ENCODE data around the gene MCF2L.

The MCF2L gene

DNA sequence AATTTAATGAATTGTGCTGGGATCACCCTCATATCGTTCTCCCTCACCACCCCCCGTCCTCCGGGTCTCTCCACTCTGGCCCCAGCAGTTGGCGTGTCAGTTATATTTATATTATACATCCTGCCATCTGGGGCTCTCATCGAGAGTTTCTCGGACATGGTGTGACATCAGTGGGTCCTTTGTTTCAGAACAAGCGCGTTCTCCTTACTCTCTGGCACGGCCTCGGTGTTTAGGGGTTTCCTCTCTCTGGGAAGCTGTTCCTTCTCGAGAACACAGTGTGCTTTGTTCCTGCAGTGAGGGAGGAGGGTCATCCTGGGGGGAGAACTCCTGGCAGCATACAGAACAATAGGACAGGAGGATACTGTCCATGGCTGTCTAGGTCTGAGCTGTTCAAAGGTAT, 9.8 kb upstream of the MCF2L start:
- no peak for DNase-seq (ENCODE audit: low read depth)
- no peak overlapping the region for H3K4me3 ChIP-seq (ENCODE audit: low read depth, low read length)
- TF ChIP-seq, protein P1, sequence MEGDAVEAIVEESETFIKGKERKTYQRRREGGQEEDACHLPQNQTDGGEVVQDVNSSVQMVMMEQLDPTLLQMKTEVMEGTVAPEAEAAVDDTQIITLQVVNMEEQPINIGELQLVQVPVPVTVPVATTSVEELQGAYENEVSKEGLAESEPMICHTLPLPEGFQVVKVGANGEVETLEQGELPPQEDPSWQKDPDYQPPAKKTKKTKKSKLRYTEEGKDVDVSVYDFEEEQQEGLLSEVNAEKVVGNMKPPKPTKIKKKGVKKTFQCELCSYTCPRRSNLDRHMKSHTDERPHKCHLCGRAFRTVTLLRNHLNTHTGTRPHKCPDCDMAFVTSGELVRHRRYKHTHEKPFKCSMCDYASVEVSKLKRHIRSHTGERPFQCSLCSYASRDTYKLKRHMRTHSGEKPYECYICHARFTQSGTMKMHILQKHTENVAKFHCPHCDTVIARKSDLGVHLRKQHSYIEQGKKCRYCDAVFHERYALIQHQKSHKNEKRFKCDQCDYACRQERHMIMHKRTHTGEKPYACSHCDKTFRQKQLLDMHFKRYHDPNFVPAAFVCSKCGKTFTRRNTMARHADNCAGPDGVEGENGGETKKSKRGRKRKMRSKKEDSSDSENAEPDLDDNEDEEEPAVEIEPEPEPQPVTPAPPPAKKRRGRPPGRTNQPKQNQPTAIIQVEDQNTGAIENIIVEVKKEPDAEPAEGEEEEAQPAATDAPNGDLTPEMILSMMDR (IDR thresholded peaks at IDR 0.05; ENCODE audit: low read depth, low read length, missing control alignments): no peak

DNA sequence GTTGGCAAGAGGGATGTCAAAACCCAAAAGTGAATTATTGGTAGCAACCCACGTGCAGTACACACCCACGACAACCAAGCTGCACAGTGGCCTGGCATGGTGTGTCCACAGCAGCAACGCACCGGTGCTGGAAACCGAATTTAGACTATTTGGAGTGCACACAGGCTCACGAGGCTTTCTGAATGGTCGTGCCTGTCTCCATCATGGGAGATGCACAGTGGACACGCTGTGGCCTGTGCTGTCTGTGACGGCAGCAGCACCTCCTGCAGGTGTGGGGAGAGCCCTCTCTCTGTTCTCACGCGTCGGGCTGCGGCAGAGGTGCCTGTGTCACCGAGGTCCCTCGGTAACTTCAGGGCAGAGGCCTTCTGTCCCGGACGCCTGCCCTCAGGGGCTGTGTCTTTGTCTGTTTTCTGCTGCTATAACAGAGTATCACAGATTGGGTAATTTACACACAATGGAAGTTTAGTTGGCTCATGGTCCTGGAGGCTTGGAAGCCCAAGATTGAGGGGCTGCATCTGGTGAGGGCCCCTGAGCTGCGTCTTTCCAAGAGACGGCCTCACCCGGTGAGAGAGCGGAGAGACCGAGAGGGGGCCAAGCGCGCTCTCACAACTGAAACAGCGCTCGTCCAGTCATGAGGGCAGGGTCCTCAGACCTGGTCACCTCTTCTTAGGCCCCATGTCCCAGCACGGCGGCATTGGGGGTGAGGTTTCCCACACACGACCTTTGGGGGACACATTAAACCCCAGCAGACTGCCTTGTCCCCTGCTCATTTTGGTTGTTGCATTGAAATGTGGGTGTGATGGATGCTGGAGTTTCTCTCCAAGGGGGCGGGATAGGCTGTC, 9.1 kb upstream of the MCF2L start:
- no peak for DNase-seq (ENCODE audit: low read depth)
- TF ChIP-seq, protein P1 (IDR thresholded peaks at IDR 0.05; ENCODE audit: low read depth, low read length, missing control alignments): no peak

DNA sequence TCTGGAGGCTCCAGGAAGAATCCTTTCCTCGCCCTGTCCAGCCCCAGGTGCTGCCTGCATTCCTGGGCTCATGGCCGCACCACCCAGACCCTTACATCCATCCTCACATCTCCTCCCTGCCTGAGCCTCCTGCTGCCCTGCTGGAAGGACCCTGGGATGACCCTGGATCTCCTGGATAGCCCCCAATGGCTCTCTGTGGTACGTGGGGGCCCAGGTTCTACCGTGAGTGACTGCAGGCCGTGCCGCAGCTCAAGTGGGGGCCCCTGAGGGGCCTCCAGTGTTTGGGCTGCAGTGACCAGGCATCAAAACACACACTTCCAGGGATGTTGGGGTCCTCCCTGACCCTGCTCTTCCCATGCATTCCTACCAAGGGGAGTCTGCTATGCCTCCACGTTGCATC, 8.3 kb upstream of the MCF2L start:
- TF ChIP-seq, protein P1 (IDR thresholded peaks at IDR 0.05; ENCODE audit: low read depth, low read length, missing control alignments): no peak
- no peak for DNase-seq (ENCODE audit: low read depth)
- no peak overlapping the region for H3K4me3 ChIP-seq (ENCODE audit: low read depth, low read length)

More for the DNA sequence above, 9.1 kb upstream of the MCF2L start:
- H3K4me3 ChIP-seq (ENCODE audit: low read depth, low read length): no peak overlapping the region

DNA sequence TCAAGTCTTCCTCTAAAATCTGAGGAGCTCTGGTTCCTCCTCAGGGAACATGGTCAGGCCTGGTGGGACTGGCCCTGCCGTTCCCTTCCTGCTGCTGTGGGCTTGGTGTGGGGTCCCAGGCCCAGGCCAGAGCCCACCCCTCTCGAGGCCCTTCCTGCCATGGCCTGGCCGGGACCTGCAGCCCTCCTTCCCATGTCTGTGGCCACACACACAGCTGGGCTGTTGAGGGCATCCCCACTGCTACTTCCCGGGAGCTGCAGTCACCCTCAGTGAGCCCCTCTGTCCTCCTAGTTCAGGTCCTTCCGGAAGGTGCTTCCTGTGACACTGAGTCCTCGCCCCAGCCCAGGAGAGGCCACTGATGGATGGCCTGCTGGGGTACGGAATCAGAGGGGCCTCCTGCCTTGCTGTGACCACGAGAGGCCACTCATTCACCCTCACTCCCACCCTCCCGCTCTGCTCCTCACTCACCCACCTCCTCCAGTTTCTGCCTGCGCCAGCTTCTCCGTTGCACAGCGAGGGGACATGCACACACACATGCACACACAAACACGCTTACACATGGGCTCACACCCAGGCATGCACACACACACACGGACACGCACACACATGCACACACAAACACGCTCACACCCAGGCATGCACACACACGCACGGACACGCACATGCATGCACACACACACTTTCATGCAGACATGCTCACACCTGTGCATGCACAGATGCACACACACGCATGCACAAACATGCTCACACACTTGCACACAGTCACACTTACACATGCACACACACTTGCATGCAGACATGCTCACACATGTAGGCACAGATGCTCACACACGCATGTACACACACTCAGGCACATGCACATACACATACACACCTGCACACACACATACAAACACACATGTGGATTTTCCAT, 7.3 kb upstream of the MCF2L start:
- H3K4me3 ChIP-seq (ENCODE audit: low read depth, low read length): no peak overlapping the region
- TF ChIP-seq, protein P1 (IDR thresholded peaks at IDR 0.05; ENCODE audit: low read depth, low read length, missing control alignments): no peak

DNA sequence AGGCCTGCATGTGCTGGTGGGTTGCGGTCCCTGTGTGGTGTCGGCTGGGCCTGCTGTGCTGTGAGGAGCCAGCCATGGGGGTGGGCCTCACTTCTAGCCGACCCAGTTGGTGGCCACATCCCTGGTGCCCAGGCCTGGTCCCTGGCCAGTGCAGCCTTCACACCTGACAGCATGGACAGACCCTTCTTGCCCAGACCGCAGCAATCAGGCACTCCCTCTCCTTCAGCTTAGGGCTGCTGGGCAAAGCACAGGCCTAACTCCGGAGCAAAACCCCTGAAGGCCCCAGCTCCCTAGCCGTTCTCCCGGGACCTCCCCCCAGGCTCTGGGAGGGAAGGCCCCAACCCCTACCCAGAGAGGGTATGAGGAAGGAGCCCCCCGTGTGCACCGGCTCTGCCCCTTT, 6.6 kb upstream of the MCF2L start:
- TF ChIP-seq, protein P1 (IDR thresholded peaks at IDR 0.05; ENCODE audit: low read depth, low read length, missing control alignments): no peak
- no peak for DNase-seq (ENCODE audit: low read depth)
- no peak overlapping the region for H3K4me3 ChIP-seq (ENCODE audit: low read depth, low read length)

More for the DNA sequence above, 7.3 kb upstream of the MCF2L start:
- no peak for DNase-seq (ENCODE audit: low read depth)

DNA sequence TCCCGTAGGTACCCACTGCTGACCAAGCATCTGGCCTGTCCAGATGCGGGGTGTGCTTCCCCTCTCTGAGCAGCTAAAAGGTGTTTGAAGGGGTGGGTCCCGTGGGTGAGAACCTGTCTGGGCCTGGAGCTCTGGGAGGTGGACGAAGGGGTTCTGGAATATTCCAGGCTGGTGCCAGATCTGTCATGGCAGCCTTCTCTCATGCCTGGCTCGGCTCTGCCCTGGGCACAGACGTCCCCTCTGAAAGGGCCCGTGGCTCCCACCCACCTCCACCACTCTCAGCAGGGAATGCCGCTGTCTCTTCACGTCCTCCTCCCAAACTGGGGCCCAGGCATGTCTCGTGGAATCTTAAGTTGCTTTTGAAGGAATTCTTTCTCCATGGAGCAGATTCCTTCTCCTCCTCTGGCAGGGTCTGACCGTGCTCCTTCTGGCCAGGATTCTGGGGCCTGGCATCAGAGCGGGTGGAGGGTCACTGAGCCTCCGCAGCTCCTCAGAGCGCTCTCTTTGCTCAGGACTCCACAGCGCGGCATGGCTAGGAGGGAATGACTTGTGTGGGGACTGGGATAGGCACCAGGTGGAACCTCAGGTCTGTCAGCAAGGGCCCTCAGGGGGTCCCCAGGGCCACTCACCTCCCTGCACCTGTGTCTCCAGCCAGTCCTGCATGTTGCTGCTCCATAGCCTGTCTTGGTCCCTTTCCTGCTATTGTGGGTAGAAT, 5.9 kb upstream of the MCF2L start:
- TF ChIP-seq, protein P1 (IDR thresholded peaks at IDR 0.05; ENCODE audit: low read depth, low read length, missing control alignments): no peak
- no peak for DNase-seq (ENCODE audit: low read depth)
- no peak overlapping the region for H3K4me3 ChIP-seq (ENCODE audit: low read depth, low read length)

Data from GM12864 (cell line).